ENCODE results near the gene CCNA2. TPM values are rescaled to one million over a fixed set of nuclear protein-coding genes. Genes with fewer than 3 reads are reported as not detected.

CCNA2 gene
- total and polyA plus RNA-seq, 9 of the 15 experiments (the other 6 are each of a cell fraction or from before 2014, with no cell fraction given), result 37.1 to 197 (median 154) TPM

GRCh38 chr4:121823505-121824170, at the start of gene CCNA2 (continued):
- TF ChIP-seq, protein P1, sequence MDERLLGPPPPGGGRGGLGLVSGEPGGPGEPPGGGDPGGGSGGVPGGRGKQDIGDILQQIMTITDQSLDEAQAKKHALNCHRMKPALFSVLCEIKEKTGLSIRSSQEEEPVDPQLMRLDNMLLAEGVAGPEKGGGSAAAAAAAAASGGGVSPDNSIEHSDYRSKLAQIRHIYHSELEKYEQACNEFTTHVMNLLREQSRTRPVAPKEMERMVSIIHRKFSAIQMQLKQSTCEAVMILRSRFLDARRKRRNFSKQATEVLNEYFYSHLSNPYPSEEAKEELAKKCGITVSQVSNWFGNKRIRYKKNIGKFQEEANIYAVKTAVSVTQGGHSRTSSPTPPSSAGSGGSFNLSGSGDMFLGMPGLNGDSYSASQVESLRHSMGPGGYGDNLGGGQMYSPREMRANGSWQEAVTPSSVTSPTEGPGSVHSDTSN (CRISPR knock-in tag; IDR thresholded peaks at IDR 0.05; ENCODE audit: low read depth), result no peak
- TF ChIP-seq, protein P1 (tag; conservative IDR thresholded peaks at IDR 0.05; ENCODE audit: low read depth), result peak; percentile 52
- peak; percentile 60; the same call in 1 of the 2 replicates for TF ChIP-seq GTF2F1 (IDR thresholded peaks at IDR 0.05; ENCODE audit: low read depth, low read length)
- TF ChIP-seq, protein P2, sequence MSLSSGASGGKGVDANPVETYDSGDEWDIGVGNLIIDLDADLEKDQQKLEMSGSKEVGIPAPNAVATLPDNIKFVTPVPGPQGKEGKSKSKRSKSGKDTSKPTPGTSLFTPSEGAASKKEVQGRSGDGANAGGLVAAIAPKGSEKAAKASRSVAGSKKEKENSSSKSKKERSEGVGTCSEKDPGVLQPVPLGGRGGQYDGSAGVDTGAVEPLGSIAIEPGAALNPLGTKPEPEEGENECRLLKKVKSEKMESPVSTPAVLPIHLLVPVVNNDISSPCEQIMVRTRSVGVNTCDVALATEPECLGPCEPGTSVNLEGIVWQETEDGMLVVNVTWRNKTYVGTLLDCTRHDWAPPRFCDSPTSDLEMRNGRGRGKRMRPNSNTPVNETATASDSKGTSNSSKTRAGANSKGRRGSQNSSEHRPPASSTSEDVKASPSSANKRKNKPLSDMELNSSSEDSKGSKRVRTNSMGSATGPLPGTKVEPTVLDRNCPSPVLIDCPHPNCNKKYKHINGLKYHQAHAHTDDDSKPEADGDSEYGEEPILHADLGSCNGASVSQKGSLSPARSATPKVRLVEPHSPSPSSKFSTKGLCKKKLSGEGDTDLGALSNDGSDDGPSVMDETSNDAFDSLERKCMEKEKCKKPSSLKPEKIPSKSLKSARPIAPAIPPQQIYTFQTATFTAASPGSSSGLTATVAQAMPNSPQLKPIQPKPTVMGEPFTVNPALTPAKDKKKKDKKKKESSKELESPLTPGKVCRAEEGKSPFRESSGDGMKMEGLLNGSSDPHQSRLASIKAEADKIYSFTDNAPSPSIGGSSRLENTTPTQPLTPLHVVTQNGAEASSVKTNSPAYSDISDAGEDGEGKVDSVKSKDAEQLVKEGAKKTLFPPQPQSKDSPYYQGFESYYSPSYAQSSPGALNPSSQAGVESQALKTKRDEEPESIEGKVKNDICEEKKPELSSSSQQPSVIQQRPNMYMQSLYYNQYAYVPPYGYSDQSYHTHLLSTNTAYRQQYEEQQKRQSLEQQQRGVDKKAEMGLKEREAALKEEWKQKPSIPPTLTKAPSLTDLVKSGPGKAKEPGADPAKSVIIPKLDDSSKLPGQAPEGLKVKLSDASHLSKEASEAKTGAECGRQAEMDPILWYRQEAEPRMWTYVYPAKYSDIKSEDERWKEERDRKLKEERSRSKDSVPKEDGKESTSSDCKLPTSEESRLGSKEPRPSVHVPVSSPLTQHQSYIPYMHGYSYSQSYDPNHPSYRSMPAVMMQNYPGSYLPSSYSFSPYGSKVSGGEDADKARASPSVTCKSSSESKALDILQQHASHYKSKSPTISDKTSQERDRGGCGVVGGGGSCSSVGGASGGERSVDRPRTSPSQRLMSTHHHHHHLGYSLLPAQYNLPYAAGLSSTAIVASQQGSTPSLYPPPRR (CRISPR knock-in tag; IDR thresholded peaks at IDR 0.05; ENCODE audit: borderline replicate concordance), result 0 out of 2 replicates have a peak, but pooled peaks have one; percentile 58
- peak; percentile 55 for TF ChIP-seq PHF20 (IDR thresholded peaks at IDR 0.05; ENCODE audit: partially characterized antibody)
- peak; percentile 33; the same call in 1 of the 2 replicates for TF ChIP-seq L3MBTL2 (IDR thresholded peaks at IDR 0.05)
- TF ChIP-seq EWSR1 (IDR thresholded peaks at IDR 0.05; ENCODE audit: borderline replicate concordance, low read depth, partially characterized antibody), result no peak
- peak; percentile 52; the same call in 1 of the 2 replicates for TF ChIP-seq CTBP1 (IDR thresholded peaks at IDR 0.05; ENCODE audit: borderline replicate concordance)
- TF ChIP-seq ZNF445 (CRISPR knock-in tag; IDR thresholded peaks at IDR 0.05; ENCODE audit: low read depth), result no peak
- no peak for TF ChIP-seq KLF1 (tag; IDR thresholded peaks at IDR 0.05)
- TF ChIP-seq MXI1 (IDR thresholded peaks at IDR 0.05; ENCODE audit: low read depth, low read length), result 0 out of 2 replicates have a peak, but pooled peaks have one; percentile 58
- peak; percentile 70 for TF ChIP-seq FIP1L1 (IDR thresholded peaks at IDR 0.05; ENCODE audit: low read depth, low read length, poor library complexity, severe bottlenecking)
- peak; percentile 88 for TF ChIP-seq KHSRP (IDR thresholded peaks at IDR 0.05)
- peak; percentile 81 to 94 for TF ChIP-seq MNT (conservative IDR thresholded peaks at IDR 0.05)
- TF ChIP-seq POLR2B (IDR thresholded peaks at IDR 0.05; ENCODE audit: low read depth, partially characterized antibody), result peak; percentile 85

Measured in K562 (cell line).